Superior temporal gyrus (tissue), 1 donor: Measurements from ENCODE around the gene SMPD4.
"Not testable (repeated sequence)": the region's sequence is repeated elsewhere in the genome, so short reads cannot be mapped to it uniquely, and the experiment has no call there.

Experiments
- DNase-seq: peaks from one replicate; pipeline ENCODE4 v3.0.0-alpha.2; 2016; ENCODE audit errors: extremely low spot score

Gene SMPD4

DNA sequence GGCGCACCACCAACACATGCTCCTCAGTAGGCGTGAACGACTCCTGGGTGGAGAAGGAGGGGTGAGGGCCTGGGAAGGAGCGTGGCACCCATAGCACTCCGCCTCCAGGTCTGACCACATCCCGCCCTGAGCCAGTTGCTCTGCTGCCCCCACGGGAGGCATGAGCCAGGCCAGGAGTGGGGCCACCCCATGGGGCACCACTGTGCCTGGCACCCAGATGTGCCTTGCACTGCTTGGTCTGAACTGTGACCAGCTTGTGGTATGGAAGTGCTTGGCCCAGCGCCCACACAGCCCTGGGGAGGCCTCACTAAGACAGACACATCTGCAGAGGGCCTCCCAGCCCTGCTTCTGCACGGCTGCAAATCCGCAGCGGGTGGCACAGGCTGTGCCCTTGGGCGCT, 24.0 kb downstream of the SMPD4 start:
- DNase-seq, result not testable (repeated sequence)

DNA sequence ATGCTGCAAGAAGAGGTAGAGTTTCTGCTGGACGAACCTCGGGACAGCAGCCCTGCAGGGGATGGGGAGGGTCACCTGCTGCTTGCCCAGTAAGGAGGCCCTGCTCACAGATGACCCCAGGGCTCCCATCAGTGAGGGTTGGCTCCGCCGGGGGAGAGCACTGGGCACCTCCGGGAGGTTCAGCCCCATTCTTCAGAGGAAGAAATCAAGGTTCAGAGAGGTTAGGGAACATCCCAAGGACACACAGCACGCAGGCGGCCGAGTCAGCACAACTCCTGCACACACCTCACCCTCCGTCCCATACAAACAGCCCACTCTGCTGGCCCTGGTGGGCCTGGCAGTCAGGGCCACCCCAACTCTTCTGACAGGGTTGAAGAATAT, 24.8 kb downstream of the SMPD4 start:
- DNase-seq, result no peak

DNA sequence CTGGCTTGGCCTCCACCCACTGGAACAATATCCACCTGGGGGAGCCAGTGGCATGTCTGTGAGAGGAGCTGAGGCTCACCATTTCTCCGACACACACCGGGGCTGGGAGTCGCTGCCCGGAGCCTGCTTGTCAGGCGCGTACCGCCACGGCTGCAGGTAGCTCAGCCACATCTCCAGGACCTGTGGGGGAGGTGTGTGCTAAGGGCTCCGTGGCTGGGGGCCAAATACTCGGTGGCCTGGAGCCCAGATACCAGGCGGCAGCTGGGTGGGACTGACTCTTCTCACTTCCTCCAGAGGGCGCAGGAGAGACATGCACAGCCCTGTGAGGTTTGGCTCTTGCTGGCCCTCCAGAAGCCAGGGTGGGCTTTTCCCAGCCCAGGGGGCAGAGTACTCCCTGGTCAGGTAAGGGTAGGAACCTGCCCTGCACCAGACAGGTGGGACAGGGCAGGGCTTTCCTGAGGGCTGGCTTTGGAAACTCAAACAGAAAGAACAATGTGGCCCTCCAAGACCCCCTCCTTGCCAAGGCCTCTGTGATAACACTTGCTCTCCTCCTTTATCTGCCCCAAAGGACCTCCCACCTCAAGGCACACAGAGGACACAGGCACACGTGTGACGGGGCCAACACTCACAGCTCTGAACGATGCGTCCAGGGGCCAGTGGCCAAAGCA, 25.3 kb downstream of the SMPD4 start:
- DNase-seq, result peak; percentile 42

DNA sequence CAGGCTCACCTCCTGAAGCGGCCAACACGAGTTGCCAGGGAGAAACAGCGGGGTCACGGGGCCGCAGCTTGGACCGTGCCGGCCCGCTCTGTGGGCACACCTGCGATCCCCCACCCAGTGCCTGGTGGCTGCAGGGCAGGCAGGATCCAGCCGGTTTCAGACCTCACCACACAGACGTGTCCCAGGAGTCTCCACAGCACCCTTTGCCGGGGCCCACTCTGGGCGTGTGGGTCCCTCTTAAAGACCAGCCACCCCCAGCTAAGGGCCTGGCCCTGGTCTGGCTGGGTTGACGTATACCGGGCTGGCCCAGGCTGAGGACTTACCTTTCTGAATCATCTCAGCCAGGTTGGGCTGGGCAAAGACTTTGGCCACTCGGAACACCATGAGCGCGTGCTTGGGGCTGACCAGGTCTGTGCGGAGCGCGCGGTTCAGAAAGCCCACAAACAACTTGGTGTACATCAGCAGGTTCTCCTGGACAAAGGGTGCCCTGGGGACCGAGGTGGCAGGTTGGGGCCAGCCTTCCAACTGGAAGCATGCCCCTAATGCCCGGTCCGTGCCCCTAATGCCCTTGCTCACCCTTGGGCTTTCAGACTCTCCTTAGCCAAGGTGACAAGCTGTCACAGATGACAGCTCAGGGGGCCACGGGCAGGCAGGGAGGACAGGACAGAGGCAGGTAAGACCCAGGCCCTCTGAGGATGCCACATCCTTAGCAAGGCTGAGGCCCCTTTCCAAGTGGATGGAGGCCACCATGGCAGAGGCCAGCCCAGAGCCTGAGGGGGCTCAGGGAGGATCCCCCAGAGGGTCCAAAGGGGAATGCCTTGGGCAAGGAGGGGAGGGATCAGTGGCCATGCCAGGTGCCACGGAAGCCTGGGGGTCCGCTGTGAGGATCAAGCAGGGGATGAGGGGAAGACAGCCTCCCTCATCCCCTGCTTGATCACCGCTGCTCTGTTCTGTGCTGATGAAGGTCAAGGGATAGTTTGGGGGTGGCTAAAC, 26.3 kb downstream of the SMPD4 start:
- no peak for DNase-seq

DNA sequence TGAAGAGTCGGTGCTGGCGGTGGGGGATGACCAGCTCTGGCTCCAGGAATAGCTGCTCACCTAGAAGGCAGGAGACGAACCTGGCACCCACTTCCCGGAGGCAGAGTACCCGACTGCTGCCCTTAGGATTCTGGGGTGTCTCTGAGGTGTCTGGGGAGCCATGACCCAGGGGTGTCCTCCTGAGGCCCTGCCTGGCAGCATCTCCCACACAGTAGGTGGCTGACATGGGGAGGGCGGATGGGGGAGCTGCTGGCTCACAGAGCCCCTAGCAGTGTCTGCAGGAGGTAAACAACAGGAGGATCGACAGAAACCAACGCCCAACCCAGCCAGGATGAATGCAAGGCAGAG, 27.0 kb downstream of the SMPD4 start:
- not testable (repeated sequence) for DNase-seq

DNA sequence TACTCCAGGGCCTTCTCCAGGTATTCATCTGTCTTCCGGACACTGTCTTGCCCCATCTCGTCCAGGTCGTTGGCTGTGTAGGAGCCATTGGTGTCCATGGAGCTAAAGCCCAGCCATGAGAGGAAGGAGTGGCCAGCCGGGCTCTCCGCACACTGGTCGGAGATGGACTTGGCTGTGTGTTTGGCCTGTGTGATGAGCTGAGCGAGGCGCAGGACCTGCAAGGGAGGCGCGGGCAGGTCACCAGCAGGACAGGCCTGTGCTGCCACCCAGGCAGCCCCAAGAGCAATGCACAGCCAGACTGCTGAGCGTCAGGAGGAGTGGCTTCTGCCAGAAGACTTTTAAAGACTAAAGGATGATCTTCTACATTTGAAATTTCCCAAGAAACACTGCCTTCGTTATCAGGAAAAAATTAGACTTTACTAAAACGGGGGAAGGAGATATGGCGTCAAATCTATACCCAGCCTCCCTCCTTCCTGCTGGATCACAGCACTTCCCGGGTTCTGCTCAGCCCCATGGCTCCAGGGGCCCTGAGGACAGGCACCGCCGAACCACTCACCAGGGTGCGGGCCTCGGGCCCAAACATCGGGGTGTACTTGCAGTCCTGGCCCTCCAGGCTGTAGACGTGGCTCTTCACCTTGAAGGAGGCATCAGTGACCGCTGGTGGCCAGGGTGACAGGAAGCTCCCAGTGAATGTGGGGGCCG, 27.5 kb downstream of the SMPD4 start:
- not testable (repeated sequence) for DNase-seq

DNA sequence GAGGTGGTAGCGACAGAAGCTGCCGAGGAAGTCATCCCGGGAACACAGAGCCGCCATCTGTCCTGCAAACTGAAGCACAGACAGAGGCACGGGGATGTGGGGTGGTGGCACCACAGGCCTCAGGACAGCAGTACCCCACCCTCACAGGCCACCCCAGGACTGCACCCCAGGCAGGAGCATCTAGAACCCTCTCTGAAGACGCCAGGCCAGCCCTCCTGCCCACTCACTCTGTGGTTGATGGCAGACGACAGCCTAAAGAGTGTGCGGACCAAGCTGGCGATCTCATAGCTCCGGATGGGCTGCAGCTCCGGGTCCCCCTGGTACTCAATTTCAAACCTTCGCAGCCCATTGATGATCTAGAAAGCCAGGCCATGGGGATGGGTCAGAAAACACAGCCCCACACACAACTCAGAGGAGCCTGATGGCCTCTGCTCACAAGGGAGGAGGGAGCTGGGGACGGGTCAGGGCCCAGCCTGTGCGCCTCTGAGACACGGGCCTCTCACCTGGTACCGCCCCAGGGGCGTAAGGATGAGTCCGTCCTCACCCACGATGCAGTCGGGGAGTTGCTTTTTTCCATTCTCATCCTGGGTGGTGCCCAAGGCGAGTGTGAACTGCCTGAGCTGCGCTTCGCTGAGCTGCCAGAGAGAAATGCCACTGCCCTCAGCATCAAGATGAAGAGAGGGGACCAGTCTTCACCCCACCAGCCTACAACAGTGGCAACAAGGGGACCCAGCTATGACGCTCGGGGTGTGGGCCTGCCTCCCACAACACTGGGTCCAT, 28.4 kb downstream of the SMPD4 start:
- DNase-seq, result no peak

DNA sequence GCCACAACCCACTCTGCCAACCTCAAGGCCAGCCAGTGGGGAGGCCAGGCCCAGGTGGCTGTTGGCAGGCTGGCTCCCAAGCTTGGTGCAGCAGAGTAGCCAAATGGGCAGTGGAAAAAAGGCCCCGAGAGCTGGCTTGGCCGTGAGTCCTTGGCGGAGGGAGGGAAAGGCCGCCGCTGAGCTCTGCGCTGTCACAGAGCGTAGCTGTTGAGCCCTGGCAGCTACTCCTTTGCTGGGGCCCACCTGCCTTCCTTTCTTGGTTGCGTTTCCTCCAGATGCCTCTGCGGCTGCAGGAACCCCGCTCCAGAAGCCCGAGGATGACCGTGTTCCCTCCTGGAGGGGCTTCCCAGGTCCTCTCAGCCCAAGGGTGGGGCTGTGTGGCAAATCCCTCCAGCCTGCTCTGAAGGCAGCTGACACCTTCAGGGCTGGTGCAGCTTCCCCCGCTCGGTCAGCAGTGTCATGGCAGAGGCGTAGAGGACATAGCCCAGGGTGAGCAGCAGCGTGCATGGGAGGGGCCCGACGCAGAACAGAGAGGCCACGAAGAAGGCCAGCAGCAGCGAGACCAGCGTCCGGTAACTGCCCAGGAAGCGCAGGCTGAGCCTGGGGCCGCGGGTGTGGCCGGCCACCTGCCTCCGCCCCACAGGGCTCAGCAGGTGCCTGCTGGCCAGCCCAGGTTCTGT, 29.1 kb downstream of the SMPD4 start:
- DNase-seq, result not testable (repeated sequence)

DNA sequence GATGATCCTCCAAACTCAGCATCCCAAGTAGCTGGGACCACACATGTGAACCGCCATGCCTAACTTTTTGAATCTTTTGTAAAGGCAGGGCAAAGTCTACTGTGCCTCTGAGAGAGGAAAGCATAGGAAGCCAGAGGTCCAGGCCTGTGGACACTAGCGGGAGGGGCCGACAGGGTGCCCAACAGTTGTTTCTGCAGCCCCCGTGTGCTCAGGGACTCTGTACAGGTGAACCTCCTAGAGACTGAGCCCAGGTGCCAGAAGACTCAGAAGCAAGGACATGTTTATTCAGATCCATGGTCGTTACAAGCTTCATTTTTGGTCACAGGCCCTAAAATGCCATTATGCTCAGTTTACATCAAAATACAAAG, 30.3 kb downstream of the SMPD4 start:
- not testable (repeated sequence) for DNase-seq

DNA sequence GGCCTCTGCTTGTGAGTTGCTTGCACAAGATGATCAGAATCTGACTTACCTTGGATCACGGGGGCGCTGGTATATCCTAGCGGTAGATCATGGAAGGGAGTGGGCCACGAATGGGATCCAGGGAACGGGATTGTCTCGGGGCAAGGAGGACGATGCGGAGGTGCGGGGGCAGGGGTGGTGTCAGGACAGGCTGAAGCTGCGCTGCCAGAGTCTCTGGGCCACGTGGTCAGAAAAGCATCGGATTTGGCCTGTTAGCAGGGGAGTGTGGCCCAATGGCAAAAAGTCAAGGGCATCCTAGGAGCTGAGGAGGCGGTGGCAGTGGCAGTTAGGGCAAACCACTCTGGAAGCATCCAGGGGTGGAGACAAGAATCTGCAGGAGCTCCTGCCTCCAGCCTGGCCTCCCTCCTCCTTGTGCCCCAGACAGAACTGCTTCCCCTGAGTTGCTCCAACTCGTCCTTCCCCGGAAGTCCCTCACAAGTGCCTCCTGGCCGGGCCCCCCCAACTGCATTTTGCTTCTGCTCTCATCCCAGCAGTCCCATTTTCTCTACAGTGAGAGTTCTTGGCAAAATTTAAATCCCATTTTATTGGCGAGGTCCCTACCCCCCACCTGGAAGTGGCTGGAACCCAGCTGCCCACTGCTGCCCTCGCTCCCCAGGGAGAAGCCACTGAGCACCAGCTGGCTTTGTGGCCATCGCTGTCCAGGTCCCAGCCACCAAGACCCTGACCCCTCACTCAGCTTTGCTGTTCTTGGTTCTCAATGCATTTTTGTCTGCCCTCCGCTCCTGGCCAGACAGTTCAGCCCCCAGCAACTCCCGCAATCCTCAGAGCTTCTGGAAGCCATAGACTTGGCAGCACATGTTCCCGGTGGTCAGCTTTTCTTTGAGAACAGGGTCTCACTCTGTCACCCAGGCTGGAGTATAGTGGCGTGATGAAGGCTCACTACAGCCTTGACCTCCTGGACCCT, 30.9 kb downstream of the SMPD4 start:
- DNase-seq, result no peak

DNA sequence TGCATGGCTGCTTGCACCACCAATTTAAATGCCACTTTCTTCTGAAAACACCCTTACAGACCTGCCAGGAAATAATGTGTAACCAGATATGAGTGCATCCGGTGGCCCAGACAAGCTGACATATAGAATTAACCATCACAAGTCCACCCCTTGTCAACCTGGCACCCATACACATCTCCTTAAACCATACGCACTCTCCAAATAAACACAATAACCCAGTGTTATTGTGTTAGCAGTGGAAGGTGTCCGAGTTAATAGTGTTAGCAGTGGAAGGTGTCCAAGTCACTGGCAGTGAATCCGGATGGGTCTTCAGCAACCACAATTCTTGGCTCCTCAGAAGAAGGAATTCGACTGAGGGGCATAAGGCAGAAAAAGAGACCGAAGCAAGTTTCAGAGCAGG, 32.9 kb downstream of the SMPD4 start:
- not testable (repeated sequence) for DNase-seq

DNA sequence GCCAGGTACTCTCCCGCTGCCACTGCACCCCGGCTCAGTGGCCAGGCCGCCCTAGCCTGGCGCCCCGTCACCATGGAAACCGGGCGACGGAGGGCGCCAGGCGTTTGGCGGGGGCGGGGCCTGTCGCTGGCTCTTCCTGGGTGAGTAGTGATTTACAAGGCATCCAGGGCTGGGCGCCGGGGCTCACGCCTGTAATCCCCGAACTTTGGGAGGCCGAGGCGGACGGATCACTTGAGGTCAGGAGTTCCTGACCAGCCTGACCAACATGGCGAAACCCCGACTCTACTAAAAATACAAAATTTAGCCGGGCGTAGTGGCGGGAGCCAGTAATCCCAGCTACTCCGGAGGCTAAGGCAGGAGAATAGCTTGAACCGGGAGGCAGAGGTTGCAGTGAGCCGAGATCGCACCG, 36.4 kb downstream of the SMPD4 start, which contains the start of gene CCDC74B:
CCDC74B (minus strand) TSS at position 107 of the 409 bp plus-strand sequence. CDS start 116 bp downstream, outside the sequence.
- peak; percentile 20 for DNase-seq

DNA sequence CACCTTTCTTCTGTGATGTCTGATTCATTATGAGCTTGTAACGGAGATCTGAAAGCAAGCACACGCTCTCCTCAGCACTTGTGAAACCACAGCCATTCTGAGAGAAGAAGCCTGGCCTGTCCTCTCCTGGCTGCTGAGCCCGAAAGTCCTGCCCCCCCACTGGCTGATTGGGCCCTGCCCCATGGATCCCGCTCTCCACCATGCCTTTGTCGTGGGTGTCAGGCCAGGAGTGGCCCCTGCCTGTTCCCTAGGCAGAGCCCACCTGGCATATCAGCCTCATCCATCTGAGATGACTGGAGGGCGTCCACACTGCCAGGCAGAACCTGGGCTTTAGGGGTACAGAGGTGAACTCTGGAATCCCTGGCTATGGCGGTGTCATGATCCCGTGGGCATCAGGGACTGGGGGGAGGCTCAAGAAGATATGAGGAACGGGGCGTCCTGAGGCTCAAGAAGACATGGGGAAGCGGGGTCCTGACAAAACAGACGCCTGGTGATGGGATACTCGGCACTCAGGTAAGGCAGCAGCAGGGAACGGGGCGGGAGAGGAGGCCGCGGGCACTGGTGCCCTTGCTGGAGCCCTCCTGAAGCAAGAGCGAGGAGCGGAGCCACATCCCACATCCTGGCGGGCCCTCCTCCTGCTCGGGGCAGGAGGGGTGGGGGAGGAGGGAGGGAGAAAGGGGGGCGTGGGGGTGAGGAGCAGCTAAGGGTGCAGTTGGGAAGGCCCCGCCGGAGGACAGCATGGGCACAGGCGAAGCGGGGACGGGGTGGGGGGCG, 37.9 kb downstream of the SMPD4 start:
- DNase-seq, result not testable (repeated sequence)

DNA sequence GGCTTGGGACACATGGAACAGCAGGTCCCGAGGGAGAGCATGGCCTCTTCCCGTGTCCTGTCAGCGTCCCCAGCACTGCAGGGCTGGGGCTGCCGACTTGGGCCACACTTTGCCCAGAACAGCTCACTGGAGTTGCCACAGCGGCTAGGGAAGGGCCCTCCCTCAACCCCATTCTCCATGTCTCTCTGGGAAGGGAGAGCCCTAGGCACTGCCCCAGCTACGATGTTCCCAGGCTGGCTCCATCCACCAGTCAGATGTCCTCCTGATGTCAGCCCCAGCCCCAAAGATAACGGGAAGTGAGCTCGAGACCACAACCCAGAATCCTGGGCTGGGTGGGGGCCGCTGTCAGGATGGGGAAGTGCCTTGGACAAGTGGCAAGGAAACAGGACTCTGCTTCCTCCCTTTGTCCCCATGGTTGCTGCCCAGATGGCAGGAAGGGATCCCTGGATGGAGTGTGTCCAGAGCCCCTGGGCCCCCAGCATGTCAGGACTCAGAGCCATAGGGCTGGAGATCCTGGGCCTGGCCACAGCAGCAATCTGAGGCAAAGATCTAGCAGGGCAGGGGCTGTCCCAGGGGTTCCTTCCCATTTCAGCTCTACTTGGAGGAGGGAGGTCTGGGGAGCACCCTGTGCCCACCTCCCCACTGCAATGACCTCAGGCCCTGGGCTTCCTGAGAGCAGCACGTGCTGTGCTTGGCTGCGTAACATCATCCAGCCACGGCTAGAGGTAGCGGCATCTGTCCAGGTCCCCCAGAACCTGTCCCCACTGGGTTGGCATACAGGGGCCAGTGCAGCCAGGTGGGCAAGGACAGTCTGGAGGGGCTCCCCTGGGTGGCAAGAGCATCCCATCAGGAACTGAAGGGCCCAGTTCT, 38.8 kb downstream of the SMPD4 start:
- DNase-seq, result not testable (repeated sequence)

DNA sequence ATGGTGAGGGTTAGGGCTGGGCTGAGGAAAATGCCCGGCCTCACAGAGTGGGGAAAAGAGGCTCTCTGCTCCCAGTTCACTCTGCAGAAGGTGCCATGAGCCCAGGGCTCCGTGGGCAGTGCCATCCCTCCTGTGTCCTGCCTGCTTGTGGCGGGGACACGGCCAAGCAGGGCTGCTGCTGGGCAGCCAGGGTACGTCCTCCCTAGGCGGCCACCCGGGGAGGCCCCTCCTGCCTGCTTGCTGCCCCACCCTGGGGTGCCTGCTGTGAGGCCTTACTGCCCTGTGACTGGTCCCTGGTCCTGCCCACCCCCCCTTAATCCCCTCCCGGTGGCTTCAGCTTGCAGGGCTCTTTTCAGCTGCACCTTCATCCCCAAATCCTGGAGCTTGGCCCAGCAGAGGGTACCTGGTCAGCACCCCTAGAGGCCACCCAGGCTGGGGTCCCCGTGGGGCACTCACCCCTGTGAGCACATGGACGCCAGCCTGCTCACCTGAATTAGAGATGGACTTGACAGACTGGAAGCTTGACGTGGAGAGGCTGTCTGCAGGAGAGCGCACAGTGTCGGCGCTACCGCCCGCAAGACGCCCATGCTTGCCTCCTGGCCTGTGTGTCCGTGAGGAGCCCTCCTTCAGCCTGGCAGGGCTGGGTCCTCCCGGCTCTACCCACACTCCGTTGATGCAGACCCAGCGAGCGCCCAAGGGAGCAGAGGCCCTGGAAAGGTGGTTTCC, 39.6 kb downstream of the SMPD4 start:
- DNase-seq, result not testable (repeated sequence)

DNA sequence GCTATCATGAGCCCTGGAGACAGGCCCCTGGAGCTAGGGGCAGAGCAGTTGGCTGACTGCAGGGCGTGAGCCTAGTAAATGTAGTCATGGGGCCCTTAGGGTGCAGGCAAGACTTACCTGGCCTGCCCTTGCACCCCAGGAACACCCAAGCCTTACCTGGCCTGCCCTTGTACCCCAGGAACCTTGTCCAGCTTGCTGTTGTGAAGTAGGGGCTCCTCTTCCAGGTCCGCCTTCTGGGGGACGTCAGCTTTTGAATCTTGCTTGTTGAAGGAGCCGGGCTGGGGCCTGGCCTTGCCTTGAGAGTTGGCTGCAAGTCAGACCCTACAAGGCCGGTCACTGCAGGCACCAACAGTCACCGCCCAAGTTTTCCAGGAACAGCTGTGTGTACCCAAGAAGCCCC, 40.4 kb downstream of the SMPD4 start:
- not testable (repeated sequence) for DNase-seq

DNA sequence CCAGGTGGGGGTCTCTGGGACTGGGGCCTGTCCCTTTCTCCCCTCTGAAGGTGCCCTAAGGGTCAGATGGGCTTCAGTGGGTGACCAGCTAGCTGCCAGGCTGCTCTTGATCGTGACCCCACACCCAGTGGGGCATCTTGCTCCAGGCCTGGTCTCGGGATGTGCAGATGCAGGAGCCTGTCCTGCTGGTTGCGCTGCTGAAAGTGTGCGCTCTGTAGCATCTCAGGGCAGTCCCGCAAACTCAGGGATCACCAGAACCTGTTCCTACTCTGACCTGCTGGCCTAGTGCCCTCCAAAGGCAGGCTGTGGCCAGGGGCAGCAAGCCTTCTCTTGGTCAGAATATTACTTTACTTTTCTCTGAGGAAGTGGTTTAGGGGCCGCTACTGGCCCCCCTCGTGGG, 40.9 kb downstream of the SMPD4 start:
- DNase-seq, result not testable (repeated sequence)
